Fibroblast of lung (primary cell): ENCODE measurements around the gene ABR. TPM values are rescaled to one million over a fixed set of nuclear protein-coding genes. Genes with fewer than 3 reads are reported as not detected.

Experiments used
- DNase-seq, 2 donors: peaks; one replicate each; pipeline versions ENCODE4 v3.0.0 to v3.0.0-alpha.2; 2010; ENCODE audit warnings: low read depth in 2 of 2
- H2AFZ ChIP-seq: 2 replicates; pipeline ENCODE4 v1.5.1; 2012; ENCODE audit warnings: low read length, control low read depth, inconsistent platforms
- H3K27ac ChIP-seq: 2 replicates; pipeline ENCODE4 v1.5.1; 2011; ENCODE audit warnings: low read length, control low read depth; ENCODE audit not compliant: insufficient read depth
- H3K27me3 ChIP-seq: 2 replicates; pipeline ENCODE4 v1.5.1; 2011; ENCODE audit warnings: mild to moderate bottlenecking, low read length; ENCODE audit not compliant: control insufficient read depth, insufficient read depth
- H3K36me3 ChIP-seq: 2 replicates; pipeline ENCODE4 v1.5.1; 2011; ENCODE audit warnings: low read length; ENCODE audit not compliant: control insufficient read depth, insufficient read depth
- H3K4me1 ChIP-seq: 2 replicates; pipeline ENCODE4 v1.5.1; 2011; ENCODE audit warnings: low read length; ENCODE audit not compliant: control insufficient read depth, insufficient read depth; ENCODE audit errors: extremely low read depth
- H3K4me2 ChIP-seq: 2 replicates; pipeline ENCODE4 v1.5.1; 2011; ENCODE audit warnings: low read length, control low read depth; ENCODE audit not compliant: insufficient read depth; ENCODE audit errors: extremely low read depth
- H3K4me3 ChIP-seq, 4 experiments: fragments of 200-600 bp in 1 of 4; sonication (generic) in 1 of 4; replicated peaks in 1 of 4; 2 replicates each; pipeline ENCODE4 v1.5.1; 2011 to 2016; ENCODE audit warnings: low read length in 4 of 4, low read depth in 3 of 4, mild to moderate bottlenecking in 3 of 4, control low read depth in 2 of 4, inconsistent platforms in 1 of 4, mixed read lengths in 1 of 4; ENCODE audit not compliant: insufficient read depth in 1 of 4; ENCODE audit errors: control extremely low read depth in 1 of 4
- H3K79me2 ChIP-seq: 2 replicates; pipeline ENCODE4 v1.5.1; 2012; ENCODE audit warnings: mild to moderate bottlenecking, low read length, inconsistent platforms; ENCODE audit not compliant: control insufficient read depth, insufficient read depth
- H3K9ac ChIP-seq: 2 replicates; pipeline ENCODE4 v1.5.1; 2011; ENCODE audit warnings: mild to moderate bottlenecking, low read length, control low read depth; ENCODE audit not compliant: insufficient read depth
- H3K9me3 ChIP-seq: 2 replicates; pipeline ENCODE4 v1.5.1; 2012; ENCODE audit warnings: low read depth, low read length; ENCODE audit not compliant: control insufficient read depth, insufficient read depth
- H4K20me1 ChIP-seq: 2 replicates; pipeline ENCODE4 v1.5.1; 2011; ENCODE audit warnings: low read length; ENCODE audit not compliant: control insufficient read depth, insufficient read depth; ENCODE audit errors: extremely low read depth
- CTCF ChIP-seq, 2 donors: IDR thresholded peaks in 1 of 2; conservative IDR thresholded peaks in 1 of 2; 1 replicate in 1 of 2; 2 replicates in 1 of 2; pipeline ENCODE4 v1.5.1; 2011 to 2012; ENCODE audit warnings: low read length in 2 of 2, control low read depth in 1 of 2, inconsistent platforms in 1 of 2, low read depth in 1 of 2, mild to moderate bottlenecking in 1 of 2
- EZH2 ChIP-seq: IDR thresholded peaks from 2 replicates; pipeline ENCODE4 v1.5.1; 2012; ENCODE audit warnings: low read length, control low read depth, mild to moderate bottlenecking; ENCODE audit errors: missing control alignments
- polyA plus RNA-seq, 2 donors: library from polyadenylated mRNA; depleted of rRNA in 1 of 2; stranded (reverse) in 1 of 2; unstranded in 1 of 2; fragments of >200 nt; gene quantifications; 2 replicates each; pipeline ENCODE4 v1.2.1, GENCODE V29; 2011 to 2012; ENCODE audit warnings: missing spikeins in 1 of 2
- total RNA-seq: library from RNA; depleted of rRNA; stranded (reverse); fragments of >200 nt; gene quantifications from 2 replicates; pipeline ENCODE4 v1.2.1, GENCODE V29; 2014

Gene ABR
- total and polyA plus RNA-seq, 2 donors (not counting 1 experiment from before 2014, with no cell fraction given): 43.7 to 84.7 TPM

- H3K79me2 ChIP-seq: no peaks in the 10 kb centered on the region
- H3K36me3 ChIP-seq: peaks cover 19% of the 10 kb centered on the region
- H4K20me1 ChIP-seq: no peaks in the 10 kb centered on the region
- no peaks in the 10 kb centered on the region for H3K9me3 ChIP-seq
- peaks cover 46% of the 10 kb centered on the region for H3K4me1 ChIP-seq
- no peak overlapping the region for H3K27ac ChIP-seq
- DNase-seq: peak; percentile 83 to 88
- peak overlapping the region; percentile 3 for H3K4me2 ChIP-seq
- H2AFZ ChIP-seq: no peak overlapping the region
- no peak overlapping the region for H3K9ac ChIP-seq
- no peak overlapping the region for H3K4me3 ChIP-seq
- TF ChIP-seq CTCF (conservative IDR thresholded peaks at IDR 0.05 in 1 of 2, IDR thresholded peaks at IDR 0.05 in 1 of 2; ENCODE audit: low read depth in 1 of 2, low read length in 2 of 2) (no peak), EZH2 (no peak)
- H3K27me3 ChIP-seq: no peaks in the 10 kb centered on the region
Measured at GRCh38 chr17:1005361-1005946, 174.3 kb downstream of the ABR start.

GRCh38 chr17:1004769-1005295, 174.9 kb downstream of the ABR start:
- no peaks in the 10 kb centered on the region for H3K27me3 ChIP-seq
- H3K79me2 ChIP-seq: no peaks in the 10 kb centered on the region
- no peak for DNase-seq
- peaks cover 21% of the 10 kb centered on the region for H3K36me3 ChIP-seq
- no peak for TF ChIP-seq EZH2
- no peak for TF ChIP-seq CTCF (conservative IDR thresholded peaks at IDR 0.05 in 1 of 2, IDR thresholded peaks at IDR 0.05 in 1 of 2; ENCODE audit: low read depth in 1 of 2, low read length in 2 of 2)
- H2AFZ ChIP-seq: no peak overlapping the region
- H3K9ac ChIP-seq: no peak overlapping the region
- no peaks in the 10 kb centered on the region for H4K20me1 ChIP-seq
- H3K4me2 ChIP-seq: no peak overlapping the region
- peaks cover 49% of the 10 kb centered on the region for H3K4me1 ChIP-seq
- H3K9me3 ChIP-seq: no peaks in the 10 kb centered on the region
- H3K27ac ChIP-seq: no peak overlapping the region
- H3K4me3 ChIP-seq: no peak overlapping the region

GRCh38 chr17:1003972-1004768, 175.6 kb downstream of the ABR start:
- no peaks in the 10 kb centered on the region for H4K20me1 ChIP-seq
- no peak overlapping the region for H3K4me3 ChIP-seq
- H3K9ac ChIP-seq: no peak overlapping the region
- H3K27me3 ChIP-seq: no peaks in the 10 kb centered on the region
- no peak overlapping the region for H2AFZ ChIP-seq
- peaks cover 4% of the 10 kb centered on the region for H3K79me2 ChIP-seq
- DNase-seq: no peak
- no peak overlapping the region for H3K4me2 ChIP-seq
- H3K9me3 ChIP-seq: no peaks in the 10 kb centered on the region
- peak overlapping the region; percentile 23 for H3K27ac ChIP-seq
- H3K36me3 ChIP-seq: peaks cover 25% of the 10 kb centered on the region
- peaks cover 53% of the 10 kb centered on the region for H3K4me1 ChIP-seq
- TF ChIP-seq EZH2 (no peak), CTCF (conservative IDR thresholded peaks at IDR 0.05 in 1 of 2, IDR thresholded peaks at IDR 0.05 in 1 of 2; ENCODE audit: low read depth in 1 of 2, low read length in 2 of 2) (no peak)
